AML-193 (cell line): ENCODE results near the gene ARL11.

Source experiments
- DNase-seq, 2 experiments: peaks; one replicate each; lab custom pipeline; 2025; lab: John Stamatoyannopoulos, UW

The ARL11 gene

DNA sequence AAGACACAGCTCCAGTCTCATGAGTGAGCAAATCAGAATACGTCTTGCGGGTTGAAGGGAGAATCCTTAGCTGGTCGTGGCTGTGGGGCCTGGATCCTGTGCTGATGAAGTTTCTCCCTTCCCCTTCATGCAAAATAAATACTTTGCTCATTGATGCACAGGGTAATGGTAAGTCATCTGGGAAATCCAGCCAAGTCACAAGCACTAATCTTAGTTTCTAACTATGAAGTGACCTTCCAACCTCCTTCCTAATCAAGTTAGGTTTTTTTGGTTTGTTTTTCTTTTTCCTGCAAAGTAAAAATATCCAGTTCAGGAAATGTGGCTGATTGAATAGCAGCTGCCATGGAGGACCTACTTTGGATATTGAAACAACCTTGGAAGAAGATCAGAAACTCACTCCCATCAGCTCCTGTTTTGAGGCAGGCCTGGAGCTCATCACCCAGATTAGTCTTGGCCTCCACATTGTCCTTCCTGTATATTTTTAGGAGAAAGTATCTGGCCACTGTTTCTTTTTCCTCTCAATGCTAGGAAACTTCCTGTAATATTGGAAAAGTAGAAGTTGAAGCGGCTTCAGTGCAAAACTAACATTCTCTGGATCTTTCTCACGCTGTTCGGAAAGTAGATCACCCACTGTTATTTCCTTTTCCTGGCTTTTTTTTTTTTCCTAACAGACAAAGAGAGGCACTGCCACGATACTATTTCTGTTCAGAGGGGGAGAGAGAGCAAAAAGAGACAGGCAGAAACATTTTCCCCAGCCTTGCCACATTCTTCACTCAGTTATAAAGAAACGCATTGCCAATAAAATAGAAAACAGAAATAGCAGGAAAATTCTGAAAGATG, 12.3 kb upstream of the ARL11 start:
- DNase-seq, result no peak

DNA sequence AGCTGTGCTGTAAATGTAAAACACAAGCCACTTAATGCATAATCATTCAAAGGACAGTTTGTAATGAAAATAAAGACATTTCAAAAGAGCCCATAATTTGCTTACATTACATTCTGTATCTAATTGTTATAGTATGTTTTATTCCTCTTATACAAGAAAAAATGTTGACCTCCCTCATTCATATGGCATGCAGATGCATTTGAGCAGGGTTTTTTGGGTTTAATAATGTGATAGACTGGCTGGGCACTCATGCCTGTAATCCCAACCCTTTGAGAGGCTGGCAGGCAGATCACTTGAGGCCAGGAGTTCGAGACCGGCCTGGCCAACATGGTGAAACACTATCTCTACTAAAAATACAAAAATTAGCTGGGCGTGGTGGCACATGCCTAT, 11.6 kb upstream of the ARL11 start:
- DNase-seq, result no peak

DNA sequence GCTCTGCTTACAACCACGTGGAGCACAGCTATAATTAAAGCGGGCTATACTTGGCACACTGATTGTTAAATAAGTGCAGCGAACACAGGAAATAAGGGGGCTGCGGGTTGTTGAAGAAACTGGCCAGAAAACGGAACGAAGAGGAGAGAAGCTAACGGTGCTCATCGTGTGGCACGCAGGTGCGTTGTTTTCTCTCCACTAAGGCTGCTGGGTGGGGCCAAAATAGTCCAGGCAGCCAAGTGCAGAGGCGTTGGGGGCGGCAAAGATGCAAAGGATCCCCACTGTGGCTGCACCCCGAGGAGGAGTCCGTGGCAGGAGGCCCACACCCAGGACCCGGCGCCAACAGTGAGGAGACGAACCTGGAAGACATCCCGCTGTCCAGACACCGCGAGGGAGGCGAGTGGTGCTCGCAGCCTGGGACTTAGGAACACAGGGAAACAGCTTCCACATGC, 8.1 kb upstream of the ARL11 start:
- peak; percentile 48 to 54 for DNase-seq

DNA sequence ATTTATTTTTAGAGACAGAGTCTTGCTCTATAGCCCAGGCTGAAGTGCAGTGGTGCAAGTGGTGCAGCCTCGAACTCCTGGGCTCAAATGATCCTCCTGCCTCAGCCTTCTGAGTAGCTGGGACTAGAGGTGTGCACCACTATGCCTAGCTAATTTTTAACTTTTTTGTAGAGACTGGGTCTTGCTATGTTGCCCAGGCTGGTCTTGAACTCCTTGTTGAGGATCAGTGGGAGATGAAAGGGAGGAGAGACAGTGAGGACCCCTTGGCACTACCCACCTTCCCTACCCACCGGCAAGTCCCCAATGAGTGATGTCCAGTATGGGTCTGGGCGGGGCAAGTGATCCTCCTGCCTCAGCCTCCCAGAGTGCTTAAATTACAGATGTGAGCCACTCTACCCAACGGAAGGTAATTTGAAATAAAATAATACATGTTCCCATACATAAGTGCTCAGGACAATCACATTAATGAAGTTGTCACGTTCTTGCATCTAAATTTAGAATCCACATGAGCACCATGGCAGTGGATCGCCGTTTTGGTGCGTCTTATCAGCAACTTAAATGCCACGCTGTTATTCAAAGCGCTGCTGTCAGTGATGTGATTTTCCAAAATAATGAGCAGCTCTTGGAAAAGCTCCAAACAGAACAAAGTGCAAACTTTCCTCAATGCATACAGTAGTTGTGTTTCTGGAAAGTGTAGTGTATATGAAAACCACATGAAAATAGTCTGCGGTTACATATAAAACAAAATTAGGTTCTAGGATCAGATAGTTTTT, 5.9 kb upstream of the ARL11 start:
- no peak for DNase-seq

DNA sequence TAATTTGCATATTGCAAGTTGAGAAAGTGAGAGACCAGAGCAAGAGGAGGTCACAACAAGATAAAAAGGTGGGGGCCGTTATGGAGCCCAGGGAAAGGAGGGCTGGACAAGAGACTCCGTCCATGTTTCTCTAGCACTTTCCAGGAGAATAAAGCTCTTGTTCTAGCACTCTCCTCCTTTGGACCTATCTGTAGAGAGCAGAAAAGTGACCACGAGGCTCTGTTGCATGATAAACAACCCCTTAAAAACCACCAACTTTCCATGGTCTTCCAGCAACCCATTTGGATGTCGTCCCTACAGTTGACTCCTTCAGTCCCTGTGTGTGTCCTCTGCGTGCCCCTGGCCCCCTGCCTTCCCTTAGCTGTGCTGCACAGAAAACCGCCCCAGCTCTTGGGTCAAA, 4.1 kb upstream of the ARL11 start:
- no peak for DNase-seq

DNA sequence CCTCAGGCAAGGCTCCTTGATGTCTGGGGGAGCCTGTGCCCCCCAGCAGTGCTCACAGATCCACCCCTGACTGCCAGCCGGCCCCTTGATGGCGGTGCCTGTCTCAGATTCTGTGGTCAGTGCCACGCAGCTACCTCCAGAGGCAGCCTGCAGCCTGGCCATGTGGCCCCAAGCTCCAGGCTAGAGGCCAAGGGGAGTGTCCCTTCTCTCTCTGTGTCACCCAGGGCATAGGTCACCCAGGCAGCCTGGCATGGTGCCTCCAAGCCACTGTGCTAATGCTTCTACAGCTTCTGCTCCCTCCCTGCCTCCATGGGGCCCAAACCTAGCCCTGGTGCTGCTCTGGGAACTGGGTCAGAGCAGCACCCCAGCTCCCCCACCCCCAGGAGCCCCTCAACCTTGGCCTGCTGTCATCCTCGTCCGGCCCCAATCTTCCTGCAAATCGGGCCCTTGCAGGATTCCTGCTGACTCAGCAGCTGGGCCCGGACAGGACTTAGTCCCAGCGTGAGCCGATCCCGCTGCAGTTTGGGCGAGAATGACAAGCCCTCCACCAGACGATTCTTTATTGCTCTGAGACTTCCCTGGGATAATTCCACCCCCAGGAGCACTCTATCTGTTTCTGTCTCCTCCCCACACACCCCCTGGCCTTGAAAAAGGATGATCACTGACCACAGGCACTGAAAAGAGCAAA, 2.8 kb upstream of the ARL11 start:
- DNase-seq, result peak; percentile 17 to 36

DNA sequence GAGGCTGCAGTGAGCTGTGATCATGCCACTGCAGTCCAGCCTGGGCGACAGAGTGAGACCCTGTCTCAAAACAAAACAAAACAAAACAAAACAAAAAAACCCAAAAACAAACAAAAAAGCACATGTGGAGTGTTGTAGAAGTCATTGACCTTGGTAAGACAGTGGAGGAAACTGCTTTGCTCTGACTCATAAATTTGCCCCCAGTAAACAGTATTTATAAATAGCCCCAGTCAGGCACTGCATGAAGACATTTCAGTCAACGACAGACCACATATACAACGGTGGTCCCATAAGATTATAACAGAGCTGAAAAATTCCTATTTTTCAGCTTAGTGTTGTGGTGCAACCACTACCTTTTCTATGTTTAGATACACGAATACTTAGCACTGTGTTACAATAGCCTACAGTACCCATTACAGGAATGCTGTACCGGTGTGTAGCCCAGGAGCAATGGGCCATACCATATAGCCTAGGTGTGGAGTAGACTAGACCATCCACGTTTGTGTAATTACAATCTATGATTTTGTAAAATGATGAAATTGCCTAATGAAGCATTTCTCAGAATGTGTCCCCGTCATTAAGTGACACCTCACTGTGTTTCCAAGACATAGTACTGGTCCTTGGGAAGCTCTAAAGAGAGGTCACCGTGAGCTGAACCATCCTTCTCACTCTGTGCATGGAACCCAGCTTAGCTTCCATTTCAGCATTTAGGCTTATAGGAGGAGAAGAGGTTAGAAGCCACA, 1.1 kb downstream of the ARL11 start:
- DNase-seq, result no peak

DNA sequence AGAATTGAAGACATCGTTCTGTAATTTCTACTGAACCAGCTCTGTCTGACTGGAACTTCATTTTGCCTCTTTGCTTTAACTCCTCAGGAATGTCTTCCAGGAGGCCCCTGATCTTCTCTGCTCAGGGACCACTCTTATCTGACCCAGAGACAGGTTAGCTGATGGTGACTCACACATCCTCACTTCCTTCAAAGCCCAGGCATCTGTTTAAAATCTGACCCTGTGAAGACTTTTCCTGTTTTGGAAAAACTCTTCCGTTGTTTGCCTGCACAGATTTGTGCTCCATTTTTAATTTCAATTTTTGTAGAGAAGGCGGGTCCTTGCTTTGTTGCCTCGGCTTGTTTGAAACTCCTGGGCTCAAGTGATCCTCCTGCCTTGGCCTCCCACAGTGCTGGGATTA, 1.6 kb downstream of the ARL11 start:
- DNase-seq, result no peak

DNA sequence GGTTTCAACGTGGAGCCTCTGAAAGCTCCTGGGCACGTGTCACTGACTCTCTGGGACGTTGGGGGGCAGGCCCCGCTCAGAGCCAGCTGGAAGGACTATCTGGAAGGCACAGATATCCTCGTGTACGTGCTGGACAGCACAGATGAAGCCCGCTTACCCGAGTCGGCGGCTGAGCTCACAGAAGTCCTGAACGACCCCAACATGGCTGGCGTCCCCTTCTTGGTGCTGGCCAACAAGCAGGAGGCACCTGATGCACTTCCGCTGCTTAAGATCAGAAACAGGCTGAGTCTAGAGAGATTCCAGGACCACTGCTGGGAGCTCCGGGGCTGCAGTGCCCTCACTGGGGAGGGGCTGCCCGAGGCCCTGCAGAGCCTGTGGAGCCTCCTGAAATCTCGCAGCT, 2.3 kb downstream of the ARL11 start:
- no peak for DNase-seq

DNA sequence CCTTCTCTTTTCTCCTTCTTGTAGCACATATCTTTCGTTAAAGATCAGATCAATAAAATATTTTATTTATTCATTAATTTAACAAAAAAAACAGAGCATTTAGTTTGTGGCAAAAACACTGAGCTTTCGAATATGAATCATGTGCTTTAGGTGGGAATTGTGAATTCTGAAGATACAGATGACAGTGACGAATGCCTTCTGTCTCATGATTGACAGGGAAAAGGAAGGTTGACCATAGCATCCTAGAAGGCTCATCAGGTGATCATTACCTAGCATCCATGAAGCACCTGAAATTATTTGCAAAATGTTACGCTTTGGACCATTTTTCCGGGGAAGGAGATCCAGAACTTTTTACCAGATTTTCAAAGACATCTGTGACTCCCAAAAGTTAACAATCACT, 3.8 kb downstream of the ARL11 start:
- no peak for DNase-seq

DNA sequence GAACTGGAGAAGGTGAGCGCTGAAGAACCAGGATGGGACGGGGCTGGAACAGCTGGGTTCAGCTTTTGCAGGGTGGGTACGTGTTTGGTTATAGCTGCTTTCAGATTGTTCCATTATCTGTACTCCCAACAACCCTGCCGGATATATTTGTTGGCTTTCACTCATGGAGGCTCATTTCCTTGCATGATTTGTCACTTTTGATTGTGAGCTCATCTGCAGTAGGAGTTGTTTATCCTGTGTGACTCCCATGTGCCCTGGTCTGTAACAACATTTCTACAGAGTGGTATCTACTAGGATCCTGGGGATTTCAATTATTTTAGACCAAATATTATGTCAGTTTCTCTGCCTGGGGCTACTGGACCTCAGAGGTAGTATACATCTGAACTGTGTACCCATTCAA, 5.4 kb downstream of the ARL11 start:
- no peak for DNase-seq

DNA sequence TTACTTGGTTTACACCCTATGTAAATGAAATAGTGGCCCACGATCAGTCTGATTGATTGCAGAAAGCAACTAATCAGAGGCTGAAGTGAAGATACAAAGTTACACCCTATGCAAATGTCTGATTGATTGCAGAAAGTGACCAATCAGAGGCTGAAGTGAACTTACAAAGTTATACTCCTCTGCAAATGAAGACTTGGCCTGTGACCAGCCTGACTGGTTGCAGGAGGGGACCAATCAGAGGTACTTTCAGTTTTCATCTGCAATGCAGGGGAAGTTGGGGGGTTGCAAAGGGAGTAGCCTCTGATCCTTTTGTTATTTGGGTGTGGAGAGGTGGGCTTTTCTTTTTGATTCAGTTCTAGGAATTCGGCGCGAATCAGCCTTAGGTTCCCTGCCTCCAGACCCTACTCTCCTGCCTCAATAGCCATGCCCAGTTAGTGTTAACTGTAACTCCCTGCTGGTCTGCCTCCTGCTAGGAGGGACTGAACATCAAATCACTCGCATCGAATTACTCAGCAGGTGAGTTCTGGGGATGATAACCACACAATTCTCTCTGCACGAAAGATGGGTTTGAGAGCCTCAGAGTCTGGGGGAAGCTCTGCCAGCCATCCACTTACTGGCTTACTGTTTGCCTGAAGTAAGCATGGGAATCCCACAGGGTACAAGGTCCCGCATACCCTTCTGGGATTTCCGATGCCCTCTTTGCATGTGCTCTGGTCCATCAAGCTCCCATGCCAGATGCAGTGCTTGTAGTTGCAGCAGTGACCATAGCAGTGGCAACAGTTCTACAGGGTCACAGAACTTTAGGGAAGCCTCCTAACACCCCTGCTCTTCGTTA, 7.5 kb downstream of the ARL11 start:
- DNase-seq, result no peak

DNA sequence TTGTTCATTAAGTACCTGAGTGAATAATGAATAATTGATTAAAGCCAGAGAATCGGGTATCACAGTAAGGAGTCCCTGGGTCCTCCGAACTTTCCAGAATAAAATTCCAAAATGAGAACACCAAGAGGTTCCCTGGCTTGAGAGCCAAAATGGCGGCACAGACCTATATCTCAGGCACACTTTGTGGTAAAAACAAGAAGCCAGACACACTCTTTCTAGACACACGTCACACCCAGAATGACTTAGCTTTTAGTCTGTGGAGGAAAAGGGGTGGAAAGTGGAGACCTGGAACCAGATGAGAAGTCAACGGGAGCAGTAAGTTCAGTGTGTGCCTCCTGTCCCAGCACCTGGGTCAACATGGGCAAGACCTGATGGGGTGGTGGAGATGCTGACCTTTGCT, 8.4 kb downstream of the ARL11 start:
- no peak for DNase-seq

DNA sequence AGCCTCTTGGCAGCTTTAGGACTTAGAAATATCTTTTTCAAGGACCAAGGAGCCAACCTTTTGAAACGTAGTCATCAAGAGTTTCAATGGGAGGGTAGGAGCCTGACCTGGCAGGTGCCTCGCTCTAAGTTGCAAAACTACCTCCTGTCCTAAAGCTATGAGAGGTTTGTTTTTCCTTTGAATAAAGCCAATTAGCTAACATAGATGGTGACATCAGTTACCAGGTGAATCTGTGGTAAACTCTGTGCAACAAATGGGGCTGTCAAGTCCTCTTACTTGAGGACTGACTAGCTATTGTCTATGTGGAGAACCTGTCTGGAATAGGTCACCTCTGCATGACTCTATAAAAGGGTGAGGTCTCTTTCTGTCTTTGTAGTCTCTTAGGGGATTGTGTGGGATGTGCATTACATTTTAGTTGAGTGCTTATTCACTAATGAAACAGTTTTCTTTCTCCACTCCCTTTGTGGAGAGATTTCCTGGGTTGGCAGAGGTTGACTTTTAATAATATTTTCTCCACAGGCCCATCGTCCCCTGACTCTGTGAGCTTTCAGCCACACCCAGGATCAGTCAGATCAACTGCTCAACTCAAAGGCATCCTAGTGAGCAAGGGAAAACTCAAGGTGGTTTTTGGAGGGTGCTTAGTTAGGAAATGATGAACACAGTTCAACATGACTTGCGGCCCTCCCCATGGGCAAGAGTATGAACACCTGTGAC, 9.9 kb downstream of the ARL11 start:
- DNase-seq, result no peak

DNA sequence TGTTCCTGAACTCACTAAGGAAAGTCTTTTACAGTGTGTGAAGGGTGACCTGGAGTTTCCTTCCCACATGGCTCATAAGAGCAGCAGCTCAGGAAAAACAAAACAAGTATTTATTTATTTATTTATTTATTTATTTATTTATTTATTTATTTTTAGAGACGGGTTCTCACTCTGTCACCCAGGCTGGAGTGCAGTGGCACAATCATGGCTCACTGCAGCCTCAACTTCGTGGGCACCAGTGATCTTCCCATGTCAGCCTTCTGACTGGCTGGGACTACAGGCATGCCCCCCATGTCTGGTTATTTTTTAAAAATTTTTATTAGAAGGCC, 10.4 kb downstream of the ARL11 start:
- no peak for DNase-seq

DNA sequence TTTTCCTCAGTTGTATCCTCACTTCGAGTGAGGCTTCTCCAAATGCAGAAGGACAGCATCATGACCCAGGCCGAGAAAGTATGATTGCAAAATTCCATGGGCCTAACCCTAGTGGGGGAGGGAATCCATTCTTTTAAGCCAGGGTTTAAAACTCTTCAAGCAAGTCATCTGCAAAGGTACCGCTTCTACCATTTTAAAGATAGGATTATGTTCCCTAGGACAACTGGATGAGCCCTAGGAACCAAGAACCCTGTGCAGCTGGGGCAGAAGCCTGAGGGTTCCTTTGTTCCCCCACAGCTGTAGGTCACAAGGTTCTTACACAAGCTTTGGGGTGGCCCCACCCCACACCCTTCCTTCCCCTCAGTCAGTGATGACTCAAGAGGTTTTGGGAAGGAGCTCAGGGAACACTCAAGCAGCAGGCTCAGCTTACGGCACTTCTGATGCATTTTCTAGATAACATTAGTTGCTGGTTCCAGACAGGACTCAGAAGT, 13.5 kb downstream of the ARL11 start:
- DNase-seq, result peak; percentile 94 to 97

DNA sequence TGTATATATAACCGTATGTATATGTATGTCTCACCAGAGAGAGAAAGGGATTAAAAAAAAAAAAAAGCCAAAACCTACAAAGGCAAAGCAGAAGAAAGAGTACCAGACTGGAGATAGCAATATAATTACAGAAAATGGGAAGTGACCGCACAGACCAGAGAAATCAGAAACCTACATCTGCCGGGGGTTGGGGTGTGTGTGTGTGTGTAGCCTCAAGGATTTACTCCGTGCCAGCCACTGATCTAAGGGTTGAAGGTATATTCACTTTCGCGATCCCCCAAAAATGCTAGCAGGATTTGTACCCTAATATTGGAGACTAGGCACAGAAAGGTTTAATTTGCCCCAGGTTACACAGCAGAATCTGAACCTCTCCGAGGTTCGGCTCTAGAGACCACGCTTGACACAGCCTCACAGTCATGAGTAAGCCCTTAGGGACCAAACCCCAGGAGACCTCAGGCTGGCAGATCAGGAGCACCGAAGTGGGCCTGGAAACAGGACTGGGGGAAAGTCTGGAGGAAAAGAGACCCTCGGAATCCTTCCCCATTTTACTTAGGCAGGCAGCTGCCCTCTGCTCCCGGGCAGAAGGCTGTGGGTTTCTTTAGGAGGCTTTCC, 14.8 kb downstream of the ARL11 start:
- peak; percentile 75 to 81 for DNase-seq

DNA sequence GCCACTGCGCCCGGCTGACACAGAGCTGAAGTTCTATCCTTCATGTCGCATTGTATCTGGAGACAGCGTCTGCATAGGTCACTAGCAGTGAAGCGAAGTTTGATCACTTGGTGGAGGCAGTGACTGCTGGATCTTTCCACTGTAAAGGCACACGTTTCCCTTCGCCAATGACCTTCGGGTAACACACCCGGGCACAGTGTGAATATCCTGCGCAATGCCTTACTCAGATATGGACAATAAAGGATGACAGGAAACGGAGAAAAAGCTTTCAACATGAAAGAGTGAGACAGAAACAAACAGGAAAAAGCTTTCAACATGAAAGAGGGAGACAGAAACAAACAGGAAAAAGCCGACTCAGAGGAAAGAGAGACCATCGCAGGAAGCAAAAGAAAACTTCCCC, 17.1 kb downstream of the ARL11 start:
- no peak for DNase-seq

DNA sequence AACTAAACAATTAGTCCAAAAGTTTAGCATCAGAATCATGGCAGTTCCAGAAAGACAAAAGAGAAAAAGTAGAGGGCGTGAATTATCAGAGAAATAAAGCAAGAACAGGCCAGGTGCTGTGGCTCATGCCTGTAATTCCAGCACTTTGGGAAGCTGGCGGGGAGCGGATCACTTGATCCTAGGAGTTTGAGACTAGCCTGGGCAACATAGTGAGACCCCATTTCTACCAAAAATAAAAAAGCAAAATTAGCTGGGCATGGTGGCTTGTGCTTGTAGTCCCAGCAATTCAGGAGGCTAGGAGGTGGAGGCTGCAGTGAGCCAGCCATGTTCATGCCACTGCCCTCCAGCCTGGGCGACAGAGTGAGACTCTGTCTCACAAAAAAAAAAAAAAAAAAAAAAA, 18.4 kb downstream of the ARL11 start:
- DNase-seq, result no peak
